Activated CD8-positive, alpha-beta memory T cell treated with anti-CD3 and anti-CD28 coated beads, Interleukin-2, amount 10 ng/mL, durations not matched to agents 7 days and 5 days (primary cell): ENCODE data around the gene CPLANE2. TPM values are rescaled to one million over a fixed set of nuclear protein-coding genes. Genes with fewer than 3 reads are reported as not detected.
A peak's percentile ranks its signal among the peaks of the same experiment; 100 is the strongest.
"Not testable (repeated sequence)": the region's sequence is repeated elsewhere in the genome, so short reads cannot be mapped to it uniquely, and the experiment has no call there.

Source experiments
- ATAC-seq: fragments of 150-1000 bp; cut with Tn5 transposase; one replicate; pipeline ENCODE4 v1.10.0; 2021; ENCODE audit warnings: moderate library complexity
- CTCF ChIA-PET: fragments of 350-600 bp; sonication (Branson Sonifier 250); formaldehyde crosslinking; loops from one replicate; lab custom pipeline; 2021; ENCODE audit warnings: antibody characterized with exemption; lab: Charles Lee
- DNase-seq: peaks from one replicate; pipeline ENCODE4 v3.0.0-alpha.2; 2020
- H3K27ac Mint-ChIP-seq: one replicate; pipeline ENCODE4 v1.8.0; 2021; ENCODE audit warnings: mild to moderate bottlenecking, mixed read lengths
- H3K27me3 Mint-ChIP-seq: one replicate; pipeline ENCODE4 v1.8.0; 2021; ENCODE audit warnings: mixed read lengths
- H3K36me3 Mint-ChIP-seq: one replicate; pipeline ENCODE4 v1.8.0; 2021; ENCODE audit warnings: mild to moderate bottlenecking, mixed read lengths
- H3K4me1 Mint-ChIP-seq: one replicate; pipeline ENCODE4 v1.8.0; 2021; ENCODE audit warnings: mixed read lengths
- H3K4me3 Mint-ChIP-seq: one replicate; pipeline ENCODE4 v1.8.0; 2021; ENCODE audit warnings: mild to moderate bottlenecking, moderate library complexity, mixed read lengths
- H3K9me3 Mint-ChIP-seq: one replicate; pipeline ENCODE4 v1.8.0; 2022; ENCODE audit warnings: low read depth, mixed read lengths
- total RNA-seq, 2 experiments: library from RNA; stranded (reverse); gene quantifications; one replicate each; pipeline ENCODE4 v1.2.3, GENCODE V29; 2021

CPLANE2 gene
- total RNA-seq, 2 experiments from 2014 or later, result 5.9 to 6.4 TPM

DNA sequence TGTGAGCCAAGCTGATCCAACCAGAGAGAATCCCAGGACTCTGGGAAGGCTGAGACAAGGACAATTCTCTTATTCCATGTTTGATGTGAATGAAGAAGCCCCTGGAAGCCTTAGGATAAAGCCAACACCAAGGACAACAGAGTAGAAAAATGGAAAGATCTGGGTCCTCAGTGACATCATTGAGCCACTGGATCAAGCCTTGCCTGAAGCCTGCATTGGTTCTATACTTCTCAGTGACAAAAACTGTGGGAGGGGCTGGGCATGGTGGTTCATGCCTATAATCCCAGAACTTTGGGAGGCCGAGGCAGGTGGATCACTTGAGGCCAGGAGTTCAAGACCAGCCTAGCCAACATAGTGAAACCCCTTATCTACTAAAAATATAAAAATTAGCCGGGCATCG is 40.1 kb downstream of the CPLANE2 start:
- no peak overlapping the region for H3K4me3 Mint-ChIP-seq
- CTCF ChIA-PET, result no interaction called here
- peaks cover 6% of the 10 kb centered on the region for H3K4me1 Mint-ChIP-seq
- no peak overlapping the region for H3K27ac Mint-ChIP-seq
- H3K36me3 Mint-ChIP-seq, result no peaks in the 10 kb centered on the region
- DNase-seq, result no peak
- ATAC-seq, result no peak
- H3K27me3 Mint-ChIP-seq, result peaks cover 5% of the 10 kb centered on the region
- no peaks in the 10 kb centered on the region for H3K9me3 Mint-ChIP-seq

DNA sequence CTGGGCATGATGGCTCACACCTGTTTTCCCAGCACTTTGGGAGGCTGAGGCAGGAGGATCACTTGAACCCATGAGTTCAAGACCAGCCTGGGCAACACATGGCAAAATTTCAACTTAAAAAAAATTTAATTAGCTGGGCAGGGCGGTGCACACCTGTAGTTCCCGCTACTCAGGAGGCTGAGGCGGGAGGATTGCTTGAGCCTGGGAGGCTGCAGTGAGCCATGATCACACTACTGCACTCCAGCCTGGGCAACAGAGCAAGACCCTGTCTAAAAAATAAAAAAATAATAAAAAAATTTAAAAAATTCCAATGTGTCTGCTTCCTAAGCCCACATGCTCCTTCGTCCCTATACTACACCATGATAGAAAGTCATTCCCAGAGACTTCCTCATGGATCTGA is 40.8 kb downstream of the CPLANE2 start:
- H3K27me3 Mint-ChIP-seq, ATAC-seq, H3K36me3 Mint-ChIP-seq, CTCF ChIA-PET, H3K4me1 Mint-ChIP-seq, H3K27ac Mint-ChIP-seq, DNase-seq, H3K9me3 Mint-ChIP-seq, H3K4me3 Mint-ChIP-seq: not testable (repeated sequence)

DNA sequence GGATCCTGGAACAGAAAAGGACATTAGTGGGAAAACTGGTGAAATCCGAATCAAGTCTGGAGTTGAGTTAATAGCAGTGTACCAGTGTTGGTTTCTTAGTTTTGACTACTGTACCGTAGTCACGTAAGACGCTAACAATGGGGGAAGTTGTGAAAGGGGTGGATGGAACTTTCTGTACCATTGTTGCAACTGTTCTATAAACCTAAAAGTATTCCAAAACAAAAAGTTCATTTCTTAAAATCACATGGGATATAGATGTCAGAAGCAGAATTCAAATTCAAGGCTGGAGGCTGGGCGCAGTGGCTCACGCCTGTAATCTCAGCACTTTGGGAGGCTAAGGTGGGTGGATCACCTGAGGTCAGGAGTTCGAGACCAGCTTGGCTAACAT is 41.5 kb downstream of the CPLANE2 start:
- H3K36me3 Mint-ChIP-seq, result no peaks in the 10 kb centered on the region
- no peak overlapping the region for H3K27ac Mint-ChIP-seq
- H3K27me3 Mint-ChIP-seq, result peaks cover 5% of the 10 kb centered on the region
- H3K4me1 Mint-ChIP-seq, result peaks cover 6% of the 10 kb centered on the region
- no peak for ATAC-seq
- no peaks in the 10 kb centered on the region for H3K9me3 Mint-ChIP-seq
- DNase-seq, result no peak
- H3K4me3 Mint-ChIP-seq, result no peak overlapping the region
- CTCF ChIA-PET, result no interaction called here

DNA sequence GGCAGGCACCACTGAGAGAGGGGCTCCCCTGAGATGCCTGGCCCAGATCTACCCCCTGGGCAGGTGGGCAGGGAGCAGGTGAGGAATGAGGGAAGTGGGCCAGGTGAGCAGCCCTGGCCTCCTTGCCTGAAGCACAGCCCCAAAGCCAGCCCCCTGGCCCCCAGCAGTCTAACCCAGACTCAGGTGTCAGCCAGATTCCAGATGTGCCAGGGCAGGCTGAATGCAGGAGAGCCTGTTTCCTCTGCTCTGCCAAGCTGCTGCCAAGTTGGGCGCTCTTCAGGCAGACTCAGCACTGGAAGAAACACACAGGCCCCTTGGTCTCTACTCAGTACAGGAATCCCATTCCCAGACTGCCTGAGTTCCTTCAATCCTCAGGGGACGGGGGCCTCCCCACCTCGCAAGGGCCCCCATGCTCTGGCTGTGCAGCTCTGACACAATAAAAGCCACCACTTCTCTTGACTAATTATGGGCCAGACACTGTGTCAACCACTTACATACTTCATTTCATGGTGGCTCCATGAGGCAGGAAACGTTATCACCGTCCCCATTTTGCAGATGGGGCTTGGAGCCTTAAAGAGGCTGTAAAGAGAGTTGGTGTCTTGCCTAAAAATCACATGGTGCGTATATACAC is 45.0 kb downstream of the CPLANE2 start:
- Mint-ChIP-seq H3K4me1 (peaks cover 2% of the 10 kb centered on the region), H3K9me3 (no peaks in the 10 kb centered on the region), H3K27ac (no peak overlapping the region), H3K27me3 (peaks cover 16% of the 10 kb centered on the region), H3K36me3 (no peaks in the 10 kb centered on the region), H3K4me3 (no peak overlapping the region)
- ATAC-seq (no peak), DNase-seq (no peak)
- CTCF ChIA-PET, result interaction anchor here (1.2 to 12.5 kb wide), 3 partner anchors 50 to 110 kb away, joined by 3 to 259 read pairs (median 3); no protein-coding TSS in a partner anchor

DNA sequence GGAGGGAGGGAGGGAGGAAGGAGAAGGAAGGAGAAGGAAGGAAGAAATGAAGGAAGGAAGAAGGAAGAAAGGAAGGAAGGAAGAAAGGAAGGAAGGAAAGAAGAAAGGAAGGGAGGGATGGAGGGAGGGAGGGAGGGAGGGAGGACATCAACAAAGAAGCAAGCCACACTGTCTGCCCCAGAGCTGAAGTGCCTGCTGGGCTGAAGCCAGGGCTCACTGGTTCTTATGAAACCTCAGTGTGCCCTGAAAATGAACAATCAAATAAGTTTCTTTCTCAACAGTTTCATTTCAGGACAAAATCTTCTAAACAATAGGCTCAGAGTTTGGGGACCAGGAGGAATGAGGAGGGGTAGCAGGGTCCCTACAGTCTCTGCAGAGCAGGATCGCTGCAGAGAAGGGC is 45.7 kb downstream of the CPLANE2 start:
- CTCF ChIA-PET, result interaction anchor here (0.6 to 12.5 kb wide), 3 partner anchors 51 to 175 kb away, joined by 3 to 259 read pairs (median 3); no protein-coding TSS in a partner anchor
- peaks cover 16% of the 10 kb centered on the region for H3K27me3 Mint-ChIP-seq
- peaks cover 2% of the 10 kb centered on the region for H3K4me1 Mint-ChIP-seq
- H3K36me3 Mint-ChIP-seq, result no peaks in the 10 kb centered on the region
- ATAC-seq, result no peak
- no peak for DNase-seq
- no peak overlapping the region for H3K4me3 Mint-ChIP-seq
- H3K9me3 Mint-ChIP-seq, result no peaks in the 10 kb centered on the region
- H3K27ac Mint-ChIP-seq, result no peak overlapping the region

DNA sequence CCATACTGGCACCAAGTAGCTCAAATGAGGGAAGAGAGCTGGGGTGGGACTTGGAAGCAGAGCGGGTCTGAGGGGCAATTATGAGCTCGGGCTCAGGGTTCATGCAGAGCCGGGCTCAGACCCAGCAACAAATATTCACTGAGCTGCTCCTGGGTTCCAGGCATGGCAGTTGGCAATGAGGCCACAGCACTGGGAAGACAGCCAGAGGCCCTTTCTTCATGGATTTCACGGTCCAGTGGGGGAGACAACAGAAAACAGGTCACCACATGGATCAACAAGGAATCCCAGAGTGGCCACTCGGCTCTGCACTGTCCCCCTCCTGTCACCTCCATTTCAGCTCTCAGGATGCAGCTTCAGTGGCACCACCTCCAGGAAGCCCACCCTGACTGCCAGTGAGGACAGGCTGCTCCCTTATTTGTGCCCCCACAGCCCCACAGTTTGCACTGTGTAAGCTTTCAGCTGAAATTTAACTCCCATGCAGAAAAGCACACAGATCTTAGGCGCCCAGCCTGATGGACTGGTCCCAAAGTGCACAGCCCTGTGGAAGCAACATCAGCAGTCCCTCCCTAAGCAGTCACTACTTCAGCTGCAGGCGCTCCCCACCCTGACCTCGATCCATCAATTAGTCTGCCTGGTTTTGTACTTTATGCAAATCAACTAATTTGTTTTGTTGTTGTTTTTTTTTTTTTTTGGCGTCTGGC is 46.9 kb downstream of the CPLANE2 start:
- H3K9me3 Mint-ChIP-seq, result no peaks in the 10 kb centered on the region
- H3K4me1 Mint-ChIP-seq, result peaks cover 2% of the 10 kb centered on the region
- H3K36me3 Mint-ChIP-seq, result no peaks in the 10 kb centered on the region
- no peak overlapping the region for H3K27ac Mint-ChIP-seq
- DNase-seq (no peak), ATAC-seq (no peak)
- H3K4me3 Mint-ChIP-seq, result no peak overlapping the region
- H3K27me3 Mint-ChIP-seq, result peaks cover 12% of the 10 kb centered on the region
- CTCF ChIA-PET, result interaction anchor here (0.8 to 12.5 kb wide), 4 partner anchors 54 to 115 kb away, joined by 3 to 259 read pairs (median 16); no protein-coding TSS in a partner anchor

DNA sequence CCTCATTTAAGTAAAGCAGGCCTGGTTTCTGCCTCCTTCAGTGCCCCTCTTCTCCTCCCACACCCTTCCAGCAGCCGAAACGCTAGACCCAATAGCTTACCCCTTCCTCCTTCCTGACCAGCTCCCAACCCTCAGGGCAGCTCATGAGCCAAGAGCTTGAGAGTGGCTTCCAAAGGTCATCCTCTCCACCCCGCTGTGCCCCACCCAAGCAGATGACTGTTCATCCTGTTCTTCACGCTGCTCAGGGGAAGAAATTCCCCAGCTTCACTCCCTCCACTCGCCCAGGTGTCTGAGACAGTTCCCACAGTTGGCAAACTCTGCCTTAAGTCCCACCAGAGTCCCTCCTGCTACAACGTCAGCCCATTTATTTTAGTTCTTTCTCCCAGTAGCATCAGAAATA is 48.0 kb downstream of the CPLANE2 start:
- CTCF ChIA-PET, result interaction anchor here (0.9 to 12.5 kb wide), 7 partner anchors 20 to 397 kb away, joined by 3 to 259 read pairs (median 5); partner anchors contain the start of gene FAM131C
- no peaks in the 10 kb centered on the region for H3K9me3 Mint-ChIP-seq
- H3K27me3 Mint-ChIP-seq, result peaks cover 11% of the 10 kb centered on the region
- H3K36me3 Mint-ChIP-seq, result no peaks in the 10 kb centered on the region
- H3K4me3 Mint-ChIP-seq, result no peak overlapping the region
- ATAC-seq, result no peak
- no peak overlapping the region for H3K27ac Mint-ChIP-seq
- H3K4me1 Mint-ChIP-seq, result peaks cover 2% of the 10 kb centered on the region
- no peak for DNase-seq

DNA sequence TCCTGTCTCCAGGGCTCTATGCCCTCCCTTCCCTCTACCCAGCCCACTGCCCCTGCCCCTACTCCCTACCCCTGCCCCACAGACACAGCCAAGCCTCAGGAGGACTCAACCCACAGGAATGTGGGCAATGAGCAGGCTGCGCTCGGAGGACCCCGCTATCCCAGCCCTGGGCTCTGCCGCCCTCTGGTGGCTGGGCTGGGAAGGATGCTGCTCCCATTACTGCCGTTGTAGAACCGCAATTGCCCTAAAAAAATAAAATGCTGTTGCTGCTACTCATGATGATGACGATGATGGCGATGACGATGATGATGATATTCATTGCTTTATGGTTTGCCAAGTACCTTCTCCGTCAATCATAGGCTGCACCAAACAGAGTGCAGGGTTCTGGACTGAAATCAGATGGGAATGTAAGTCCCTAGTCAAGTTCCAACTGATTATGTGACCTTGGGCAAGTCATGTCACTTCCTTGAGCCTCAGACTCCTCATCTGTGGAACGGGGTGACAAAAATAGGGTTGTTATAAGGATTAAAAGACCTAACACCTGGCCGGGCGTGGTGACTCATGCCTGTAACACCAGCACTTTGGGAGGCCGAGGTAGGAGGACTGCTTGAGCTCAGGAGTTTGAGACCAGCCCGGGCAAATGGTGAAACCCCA is 49.1 kb downstream of the CPLANE2 start:
- H3K27me3 Mint-ChIP-seq, result peaks cover 11% of the 10 kb centered on the region
- H3K9me3 Mint-ChIP-seq, result no peaks in the 10 kb centered on the region
- DNase-seq (peak; percentile 78), ATAC-seq (peak; percentile 84)
- no peaks in the 10 kb centered on the region for H3K36me3 Mint-ChIP-seq
- CTCF ChIA-PET, result interaction anchor here (0.6 to 12.5 kb wide), 13 partner anchors 12 to 404 kb away, joined by 3 to 259 read pairs (median 5); no protein-coding TSS in a partner anchor
- no peak overlapping the region for H3K4me3 Mint-ChIP-seq
- peaks cover 2% of the 10 kb centered on the region for H3K4me1 Mint-ChIP-seq
- no peak overlapping the region for H3K27ac Mint-ChIP-seq

DNA sequence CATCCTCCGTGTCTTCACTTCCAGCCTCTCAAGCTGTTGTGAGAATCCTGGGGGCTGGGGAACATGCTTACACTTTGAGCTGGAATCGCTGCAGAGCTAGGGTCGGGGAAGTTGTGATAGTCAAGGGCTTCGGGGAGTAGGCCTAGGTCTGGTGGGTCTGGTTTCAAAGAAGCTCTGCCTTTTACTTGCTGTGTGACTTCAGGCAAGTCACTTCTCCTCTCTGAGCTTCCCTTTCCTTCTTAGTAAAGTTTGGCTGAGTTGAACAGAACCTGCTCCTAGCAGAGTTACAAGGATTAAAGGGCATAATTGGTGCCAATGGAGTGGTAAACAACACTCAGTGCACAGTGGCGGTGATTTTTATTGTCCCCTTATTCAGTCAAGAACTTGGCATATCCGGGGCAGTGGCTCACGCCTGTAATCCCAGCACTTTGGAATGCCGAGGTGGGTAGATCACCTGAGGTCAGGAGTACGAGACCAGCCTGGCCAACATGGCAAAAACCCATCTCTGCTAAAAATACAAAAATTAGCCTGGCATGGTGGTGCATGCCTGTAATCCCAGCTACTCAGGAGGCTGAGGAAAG is 50.2 kb downstream of the CPLANE2 start:
- no peaks in the 10 kb centered on the region for H3K9me3 Mint-ChIP-seq
- H3K36me3 Mint-ChIP-seq, result no peaks in the 10 kb centered on the region
- H3K27ac Mint-ChIP-seq, result no peak overlapping the region
- peaks cover 11% of the 10 kb centered on the region for H3K27me3 Mint-ChIP-seq
- ATAC-seq (no peak), DNase-seq (no peak)
- H3K4me3 Mint-ChIP-seq, result no peak overlapping the region
- peaks cover 2% of the 10 kb centered on the region for H3K4me1 Mint-ChIP-seq
- CTCF ChIA-PET, result interaction anchor here (0.6 to 12.5 kb wide), 14 partner anchors 13 to 403 kb away, joined by 3 to 259 read pairs (median 4); no protein-coding TSS in a partner anchor

DNA sequence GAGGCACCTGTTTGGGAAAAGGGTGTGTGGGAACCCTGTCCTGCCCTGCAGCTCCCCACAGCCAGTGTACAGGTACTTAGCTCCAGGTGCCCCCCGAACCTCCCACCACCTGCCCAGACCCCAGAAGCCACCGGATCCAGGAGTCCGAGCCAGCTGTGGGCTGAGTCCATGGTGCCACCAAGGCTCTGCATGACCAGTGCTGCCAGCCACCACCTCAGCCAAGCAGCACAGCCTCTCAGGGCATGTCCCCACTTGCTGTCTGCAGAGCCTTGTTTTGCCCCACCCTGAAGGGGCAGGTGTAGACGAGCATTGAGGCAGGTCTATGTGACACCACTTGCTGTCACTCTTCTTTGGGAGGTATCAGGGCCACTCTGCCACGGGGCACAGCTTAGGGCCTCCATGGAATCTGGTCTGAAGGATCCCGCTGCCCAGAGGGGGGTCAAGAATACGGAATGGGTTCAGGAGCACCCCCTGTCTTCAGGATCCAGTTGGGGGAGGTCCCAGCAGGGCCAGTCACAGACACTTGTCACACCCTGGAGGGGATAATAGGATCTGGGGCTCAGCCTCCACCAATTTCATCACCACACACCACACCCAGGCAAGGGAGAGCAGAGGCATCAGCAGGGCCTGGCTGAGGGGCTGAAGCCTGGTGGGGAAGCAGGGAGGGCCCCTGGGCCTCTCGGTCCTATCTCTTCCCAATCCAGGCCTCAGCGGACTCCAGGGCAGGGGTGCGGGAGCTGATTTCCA is 52.3 kb downstream of the CPLANE2 start:
- H3K27me3 Mint-ChIP-seq, result peaks cover 6% of the 10 kb centered on the region
- CTCF ChIA-PET, result interaction anchor here (1.1 to 12.5 kb wide), 3 partner anchors 91 to 128 kb away, joined by 3 to 259 read pairs (median 5); no protein-coding TSS in a partner anchor

DNA sequence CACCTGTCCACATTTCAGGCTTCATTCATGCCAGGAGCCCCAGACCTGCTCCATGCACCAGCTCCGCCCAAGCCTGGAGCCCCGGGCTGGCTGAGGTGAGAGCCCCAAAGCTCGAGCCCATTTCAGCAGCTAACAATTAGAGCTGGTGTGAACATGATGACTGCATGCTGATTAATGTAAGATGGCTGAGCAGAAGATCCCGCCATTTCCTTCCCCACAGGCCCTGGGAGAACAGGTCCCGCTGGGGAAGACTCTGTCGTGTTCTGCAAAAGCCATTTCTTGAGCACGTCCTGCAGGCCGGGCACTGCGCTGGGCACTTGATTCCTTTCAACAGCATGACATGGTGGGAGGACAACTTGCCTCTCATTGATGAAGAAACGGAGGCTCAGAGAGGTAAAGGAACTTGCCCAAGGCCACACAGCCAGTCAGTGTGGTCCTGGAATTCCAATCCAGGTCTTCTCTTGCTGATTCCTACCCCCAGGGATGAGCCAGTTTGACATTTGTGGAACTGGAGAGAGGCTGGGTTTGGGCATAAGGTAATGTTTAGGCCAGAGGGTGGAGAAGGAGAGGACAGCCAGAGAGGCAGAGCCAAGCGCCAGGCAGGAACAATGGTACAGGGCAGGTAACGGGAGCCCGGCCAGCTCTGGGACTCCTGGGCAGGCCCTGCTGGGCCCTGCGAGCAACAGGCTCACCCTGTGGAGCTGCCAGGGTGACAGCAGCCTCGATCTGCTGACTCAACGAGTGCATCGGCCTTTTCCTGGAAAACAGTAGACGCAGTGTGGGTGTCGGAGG is 53.0 kb downstream of the CPLANE2 start:
- Mint-ChIP-seq H3K36me3 (no peaks in the 10 kb centered on the region), H3K27ac (no peak overlapping the region), H3K4me3 (no peak overlapping the region), H3K4me1 (peaks cover 2% of the 10 kb centered on the region), H3K9me3 (no peaks in the 10 kb centered on the region), H3K27me3 (peaks cover 2% of the 10 kb centered on the region)
- ATAC-seq (no peak), DNase-seq (no peak)
- CTCF ChIA-PET, result interaction anchor here (12.5 kb wide), 1 partner anchor 102 kb away, joined by 259 read pairs; no protein-coding TSS in a partner anchor

More for the DNA sequence above, 52.3 kb downstream of the CPLANE2 start:
- no peaks in the 10 kb centered on the region for H3K9me3 Mint-ChIP-seq
- H3K27ac Mint-ChIP-seq, result no peak overlapping the region
- DNase-seq, result no peak
- peaks cover 2% of the 10 kb centered on the region for H3K4me1 Mint-ChIP-seq
- no peaks in the 10 kb centered on the region for H3K36me3 Mint-ChIP-seq
- no peak for ATAC-seq
- no peak overlapping the region for H3K4me3 Mint-ChIP-seq

DNA sequence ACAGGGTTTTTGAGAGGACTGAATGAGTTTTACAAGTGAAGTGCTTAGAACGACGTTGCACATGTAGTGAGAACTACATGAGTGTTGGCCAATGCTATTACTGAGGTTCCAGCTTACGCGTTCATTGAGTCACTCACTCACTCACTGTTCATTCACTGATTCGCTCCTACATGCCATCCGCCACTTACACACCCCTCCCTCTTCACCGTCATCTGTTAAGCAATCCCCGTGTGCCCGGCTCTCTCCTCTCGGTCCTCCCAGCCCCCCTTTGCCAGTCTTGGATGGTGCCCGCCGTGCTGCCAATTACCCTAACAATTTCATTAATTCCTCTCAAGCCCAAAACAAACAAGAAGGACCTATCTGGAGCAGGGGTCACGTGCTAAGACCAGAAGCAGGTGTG is 53.8 kb downstream of the CPLANE2 start:
- Mint-ChIP-seq H3K36me3 (no peaks in the 10 kb centered on the region), H3K27ac (no peak overlapping the region), H3K4me1 (peaks cover 2% of the 10 kb centered on the region), H3K4me3 (no peak overlapping the region), H3K9me3 (no peaks in the 10 kb centered on the region), H3K27me3 (no peaks in the 10 kb centered on the region)
- no peak for DNase-seq
- ATAC-seq, result no peak
- CTCF ChIA-PET, result interaction anchor here (12.5 kb wide), 1 partner anchor 101 kb away, joined by 259 read pairs; no protein-coding TSS in a partner anchor
